GM12878 (cell line): ENCODE measurements around the gene MPP2. TPM values are rescaled to one million over a fixed set of nuclear protein-coding genes. Genes with fewer than 3 reads are reported as not detected.

Experiments
- E2F8 ChIP-seq: fragments of 450-650 bp; IDR thresholded peaks from 2 replicates; pipeline ENCODE4 v1.6.1; 2018; ENCODE audit warnings: mild to moderate bottlenecking, low read depth, moderate library complexity; ENCODE audit not compliant: partially characterized antibody
- ELK1 ChIP-seq: IDR thresholded peaks from 2 replicates; pipeline ENCODE4 v1.6.1; 2012; ENCODE audit warnings: low read depth, low read length, improper control_type of control experiment
- HDAC2 ChIP-seq: fragments of 200-600 bp; sonication (generic); IDR thresholded peaks from 2 replicates; pipeline ENCODE4 v1.6.1; 2017
- IRF5 ChIP-seq: fragments of 450-650 bp; IDR thresholded peaks from 2 replicates; pipeline ENCODE4 v1.6.1; 2017; ENCODE audit warnings: borderline replicate concordance
- JUNB ChIP-seq: IDR thresholded peaks from 2 replicates; pipeline ENCODE4 v1.6.1; 2016; ENCODE audit warnings: antibody characterized with exemption, mild to moderate bottlenecking
- RELB ChIP-seq: fragments of 450-650 bp; IDR thresholded peaks from 2 replicates; pipeline ENCODE4 v1.6.1; 2017; ENCODE audit warnings: low read depth, mild to moderate bottlenecking, moderate library complexity
- ZBTB40 ChIP-seq: fragments of 450-650 bp; IDR thresholded peaks from 2 replicates; pipeline ENCODE4 v1.6.1; 2016; ENCODE audit warnings: mild to moderate bottlenecking, moderate library complexity, borderline replicate concordance
- ZNF687 ChIP-seq: fragments of 450-650 bp; IDR thresholded peaks from 2 replicates; pipeline ENCODE4 v1.6.1; 2017; ENCODE audit warnings: mild to moderate bottlenecking, moderate library complexity
- polyA plus RNA-seq, 11 experiments: library from polyadenylated mRNA; depleted of rRNA in 4 of 11; unstranded in 6 of 11; stranded (reverse) in 5 of 11; fragments of >200 nt; fragmentation: Nextera tagmentation in 4 of 11; fragmentation: Illumina TruSeq in 1 of 11; extraction: Ambion mirVana in 4 of 11; extraction: Trizol in 1 of 11; gene quantifications; 1 replicate in 1 of 11; 2 replicates in 10 of 11; pipeline versions ENCODE4 v1.2.1 to v1.2.3, GENCODE V29; 2011 to 2016; ENCODE audit warnings: inconsistent platforms in 2 of 11, missing spikeins in 2 of 11, low read depth in 1 of 11
- total RNA-seq, 4 experiments: library from RNA; depleted of rRNA in 3 of 4; stranded (reverse); fragments of >200 nt in 3 of 4; fragmentation: Illumina TruSeq in 1 of 4; extraction: Trizol in 1 of 4; gene quantifications; 2 replicates each; pipeline versions ENCODE4 v1.2.1 to v1.2.3, GENCODE V29; 2013 to 2021

The MPP2 gene
- total and polyA plus RNA-seq, 10 of the 15 experiments (the other 5 are each of a cell fraction or from before 2014, with no cell fraction given) = 0.02 to 0.23 (median 0.15) TPM; not detected in 2

- TF ChIP-seq E2F8 (no peak), IRF5 (no peak), ZNF687 (no peak), ZBTB40 (no peak), JUNB (no peak), ELK1 (no peak), RELB (no peak), HDAC2 (no peak)
Measured at GRCh38 chr17:43901861-43902589, 5.3 kb downstream of the MPP2 start (continued).
